HS-5 (cell line): ENCODE data around the gene RRP7A.
"Not testable (repeated sequence)": the region's sequence is repeated elsewhere in the genome, so short reads cannot be mapped to it uniquely, and the experiment has no call there.

ENCODE experiments used
- DNase-seq: peaks from one replicate; pipeline ENCODE4 v3.0.0-alpha.2; 2012; ENCODE audit warnings: low read depth

The RRP7A gene, protein sequence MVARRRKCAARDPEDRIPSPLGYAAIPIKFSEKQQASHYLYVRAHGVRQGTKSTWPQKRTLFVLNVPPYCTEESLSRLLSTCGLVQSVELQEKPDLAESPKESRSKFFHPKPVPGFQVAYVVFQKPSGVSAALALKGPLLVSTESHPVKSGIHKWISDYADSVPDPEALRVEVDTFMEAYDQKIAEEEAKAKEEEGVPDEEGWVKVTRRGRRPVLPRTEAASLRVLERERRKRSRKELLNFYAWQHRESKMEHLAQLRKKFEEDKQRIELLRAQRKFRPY

DNA sequence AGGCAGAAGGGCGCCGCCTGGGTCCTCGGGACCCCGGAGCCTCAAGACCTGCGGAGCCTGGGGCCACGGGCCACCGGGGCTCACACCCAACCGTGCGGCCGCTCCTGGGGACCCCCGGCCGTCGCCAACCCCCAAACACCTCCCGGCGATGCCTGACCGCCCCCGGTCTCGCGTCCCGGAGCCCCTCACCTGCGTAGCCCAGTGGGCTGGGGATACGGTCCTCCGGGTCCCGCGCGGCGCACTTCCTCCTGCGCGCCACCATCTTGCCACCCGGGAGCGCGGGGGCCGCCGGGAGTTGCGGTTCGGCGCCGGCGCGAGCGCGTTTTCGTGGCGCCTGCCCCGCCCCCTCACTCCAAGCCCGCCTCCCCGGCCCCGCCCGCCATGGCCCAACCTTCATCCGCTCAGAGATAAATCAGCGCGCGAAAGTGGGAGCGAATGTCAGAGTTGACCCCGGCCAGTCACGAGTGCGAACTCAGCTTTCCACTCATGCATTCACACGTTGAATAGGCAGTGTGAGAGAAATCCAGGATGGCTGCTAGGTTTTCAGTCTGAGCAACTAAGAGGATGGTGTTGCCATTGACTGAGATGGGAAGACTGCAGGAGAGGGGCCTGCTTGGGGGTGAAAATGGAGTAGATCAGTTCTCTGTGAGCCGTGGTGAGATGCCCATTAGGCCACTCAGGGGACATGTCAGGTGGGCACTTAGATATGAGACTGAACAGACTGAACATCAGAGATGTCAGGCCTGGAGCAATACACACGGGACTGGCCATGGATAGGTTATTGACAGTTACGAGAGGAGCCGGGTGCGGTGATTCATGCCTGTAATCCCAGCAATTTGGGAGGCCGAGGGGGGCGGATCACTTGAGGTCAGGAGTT, at the start of gene RRP7A:
Gene RRP7A (minus strand): TSS at position 272 of the 877 bp plus-strand sequence. CDS start 10 bp downstream, at position 262.
- DNase-seq = peak; percentile 23

DNA sequence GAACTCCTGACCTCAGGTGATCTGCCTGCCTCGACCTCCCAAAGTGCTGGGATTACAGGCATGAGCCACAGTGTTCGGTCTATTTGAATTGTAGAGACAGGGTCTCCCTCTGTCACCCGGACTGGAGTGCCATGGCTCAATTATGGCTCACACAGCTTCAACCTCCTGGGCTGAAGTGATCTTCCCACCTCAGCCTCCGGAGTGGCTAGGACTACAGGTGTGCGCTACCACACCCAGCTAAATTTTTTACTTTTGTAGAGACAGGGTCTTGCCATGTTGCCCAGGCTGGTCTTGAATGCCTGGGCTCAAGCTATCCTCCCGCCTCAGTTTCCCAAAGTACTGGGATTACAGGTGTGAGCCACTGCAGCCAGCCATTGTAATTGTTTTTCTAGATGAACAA, 48.4 kb upstream of the RRP7A start:
- DNase-seq = not testable (repeated sequence)

DNA sequence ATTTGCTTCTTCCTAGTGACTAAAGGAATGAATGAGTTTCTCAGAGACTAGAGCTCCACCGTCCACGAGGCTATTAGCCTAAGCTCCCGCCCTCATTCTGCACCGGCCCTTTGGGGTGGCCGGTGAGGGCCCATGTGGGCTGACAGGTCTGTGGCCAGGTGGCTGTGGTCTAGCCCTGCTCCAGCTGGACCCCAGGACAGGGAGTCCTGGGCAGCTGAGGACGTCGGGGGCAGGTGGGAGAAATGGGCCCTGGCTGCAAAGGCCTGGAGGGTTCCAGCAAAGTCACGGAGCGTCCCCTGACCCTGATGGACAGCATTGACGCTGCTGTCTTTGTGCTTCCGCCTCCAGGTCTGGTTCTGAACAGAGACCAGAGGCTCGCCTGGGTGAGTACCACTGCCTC, 46.4 kb upstream of the RRP7A start:
- no peak for DNase-seq

DNA sequence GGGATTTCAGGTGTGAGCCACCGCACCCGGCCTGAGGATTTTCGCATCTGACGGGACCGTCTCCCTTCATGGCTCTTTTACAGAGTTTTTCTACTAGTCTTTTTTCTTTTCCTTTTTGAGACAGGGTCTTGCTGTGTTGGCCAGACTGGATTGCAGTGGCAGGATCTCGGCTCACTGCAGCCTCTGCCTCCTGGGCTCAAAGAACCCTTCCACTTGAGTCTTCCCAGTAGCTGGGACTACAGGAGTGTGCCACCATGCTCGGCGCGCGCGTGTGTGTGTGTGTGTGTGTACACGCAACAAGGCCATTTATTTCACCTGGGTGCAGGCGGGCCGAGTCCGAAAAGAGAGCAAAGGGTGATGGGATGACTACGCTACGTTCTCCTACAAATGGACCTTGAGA, 45.1 kb upstream of the RRP7A start:
- DNase-seq = no peak

DNA sequence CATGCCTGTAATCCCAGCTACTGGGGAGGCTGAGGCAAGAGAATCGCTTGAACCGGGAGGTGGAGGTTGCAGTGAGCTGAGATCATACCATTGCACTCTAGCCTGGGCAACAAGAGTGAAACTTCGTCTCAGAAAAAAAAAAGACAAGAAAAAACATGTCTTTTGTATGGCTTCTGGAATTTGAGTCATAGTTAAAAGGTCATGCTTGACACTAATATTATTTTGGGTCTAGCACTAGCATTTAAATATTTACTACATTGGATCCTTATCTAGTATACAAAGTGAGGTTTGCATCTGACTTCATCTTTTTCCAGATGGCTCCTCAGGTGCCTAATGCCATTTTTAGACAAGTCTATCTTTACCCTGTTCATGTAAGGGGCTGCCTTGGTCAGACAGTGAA, 44.3 kb upstream of the RRP7A start:
- DNase-seq = not testable (repeated sequence)

DNA sequence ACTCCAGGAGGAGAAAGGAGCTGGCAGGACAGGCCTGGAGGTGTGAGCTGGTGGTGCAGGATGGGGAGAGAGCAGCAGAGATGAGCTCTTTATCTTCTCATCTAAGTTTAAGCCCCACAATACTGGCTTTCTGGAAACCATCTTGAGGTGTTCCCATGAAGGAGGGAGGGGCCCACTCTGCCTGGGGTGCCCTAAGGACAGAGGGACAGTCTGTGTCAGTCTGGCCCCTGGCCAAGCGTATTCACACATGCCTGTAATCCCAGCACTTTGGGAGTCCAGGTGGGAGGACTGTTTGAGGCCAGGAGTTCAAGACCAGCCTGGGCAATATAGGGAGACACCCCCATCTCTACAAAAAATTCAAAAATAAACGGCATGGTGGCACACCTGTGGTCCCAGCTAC, 43.1 kb upstream of the RRP7A start:
- DNase-seq = no peak

DNA sequence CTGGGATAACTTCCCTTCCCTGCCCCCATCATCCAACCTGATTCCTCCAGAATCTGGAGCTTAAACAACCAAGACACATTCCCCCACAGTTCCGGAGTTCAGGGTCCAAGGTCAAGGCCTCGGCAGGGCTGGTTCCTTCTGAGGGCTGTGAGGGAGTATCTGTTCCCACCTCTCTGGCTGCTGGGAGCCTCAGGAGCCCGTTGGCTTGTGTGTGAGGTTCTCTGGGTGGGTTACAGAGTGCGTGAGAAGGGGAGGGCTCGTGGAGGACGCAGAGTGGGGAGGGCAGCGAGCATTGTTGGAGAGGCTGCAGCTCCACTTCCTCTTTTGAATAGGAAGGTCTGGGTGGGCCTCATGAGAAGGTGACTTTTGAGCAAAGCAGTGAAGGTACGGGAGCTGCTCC, 42.7 kb upstream of the RRP7A start:
- no peak for DNase-seq

DNA sequence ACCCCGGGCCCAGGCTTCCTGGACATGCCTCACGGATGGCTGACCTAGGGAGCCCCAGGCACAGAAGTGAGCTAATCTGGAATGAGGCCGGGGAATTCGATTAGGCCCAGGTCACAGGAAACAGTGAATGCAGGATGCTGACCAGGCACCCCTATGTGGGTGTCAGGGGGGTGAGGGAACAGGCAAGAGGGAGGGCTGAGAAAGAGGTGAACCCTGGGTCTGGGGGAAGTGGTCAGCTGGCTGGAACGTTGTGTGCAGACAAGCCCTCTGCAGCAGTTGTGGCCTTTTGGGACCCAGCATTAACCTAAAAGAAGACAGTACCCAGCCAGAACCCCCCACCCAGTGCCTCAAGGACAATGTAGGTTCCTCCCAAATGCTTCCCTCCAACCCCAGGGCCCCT, 42.3 kb upstream of the RRP7A start:
- DNase-seq = no peak

DNA sequence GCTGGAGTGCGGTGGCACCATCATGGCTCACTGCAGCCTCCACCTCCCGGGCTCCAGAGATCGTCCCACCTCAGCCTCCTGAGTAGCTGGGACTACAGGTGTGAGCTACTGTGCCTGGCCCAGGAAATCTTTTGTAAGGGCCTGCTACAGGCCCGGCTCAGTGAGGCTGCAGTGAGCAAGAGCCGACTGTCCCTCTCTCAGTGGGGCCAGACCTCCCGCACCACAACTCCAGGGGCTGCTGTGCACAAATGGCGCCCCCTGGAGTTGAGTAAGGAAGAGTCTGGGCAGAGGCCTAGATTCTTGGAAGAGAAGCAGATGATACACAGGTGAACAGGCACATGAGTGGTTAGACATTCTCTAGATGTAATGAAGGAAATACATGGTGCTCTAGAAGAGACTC, 41.2 kb upstream of the RRP7A start:
- DNase-seq = no peak

DNA sequence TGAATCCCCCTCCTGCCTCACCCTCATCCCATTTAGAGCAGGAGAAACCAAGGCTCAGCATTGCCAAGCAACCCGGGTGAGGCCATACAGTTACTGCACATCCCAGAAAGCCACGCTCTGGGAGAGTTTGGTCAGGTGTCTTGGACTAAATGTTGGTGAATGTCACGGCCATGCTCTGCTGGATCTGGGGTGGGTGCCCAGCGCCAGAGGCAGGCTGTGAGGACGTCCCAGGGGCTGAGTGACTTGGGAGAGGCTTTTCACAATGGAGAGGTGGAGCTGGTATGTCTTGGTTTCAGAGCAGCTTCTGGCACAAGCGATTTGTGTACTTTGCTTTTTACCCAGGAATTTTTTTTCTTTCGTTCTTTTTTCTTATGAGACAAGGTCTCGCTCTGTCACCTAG, 40.8 kb upstream of the RRP7A start:
- DNase-seq = no peak

DNA sequence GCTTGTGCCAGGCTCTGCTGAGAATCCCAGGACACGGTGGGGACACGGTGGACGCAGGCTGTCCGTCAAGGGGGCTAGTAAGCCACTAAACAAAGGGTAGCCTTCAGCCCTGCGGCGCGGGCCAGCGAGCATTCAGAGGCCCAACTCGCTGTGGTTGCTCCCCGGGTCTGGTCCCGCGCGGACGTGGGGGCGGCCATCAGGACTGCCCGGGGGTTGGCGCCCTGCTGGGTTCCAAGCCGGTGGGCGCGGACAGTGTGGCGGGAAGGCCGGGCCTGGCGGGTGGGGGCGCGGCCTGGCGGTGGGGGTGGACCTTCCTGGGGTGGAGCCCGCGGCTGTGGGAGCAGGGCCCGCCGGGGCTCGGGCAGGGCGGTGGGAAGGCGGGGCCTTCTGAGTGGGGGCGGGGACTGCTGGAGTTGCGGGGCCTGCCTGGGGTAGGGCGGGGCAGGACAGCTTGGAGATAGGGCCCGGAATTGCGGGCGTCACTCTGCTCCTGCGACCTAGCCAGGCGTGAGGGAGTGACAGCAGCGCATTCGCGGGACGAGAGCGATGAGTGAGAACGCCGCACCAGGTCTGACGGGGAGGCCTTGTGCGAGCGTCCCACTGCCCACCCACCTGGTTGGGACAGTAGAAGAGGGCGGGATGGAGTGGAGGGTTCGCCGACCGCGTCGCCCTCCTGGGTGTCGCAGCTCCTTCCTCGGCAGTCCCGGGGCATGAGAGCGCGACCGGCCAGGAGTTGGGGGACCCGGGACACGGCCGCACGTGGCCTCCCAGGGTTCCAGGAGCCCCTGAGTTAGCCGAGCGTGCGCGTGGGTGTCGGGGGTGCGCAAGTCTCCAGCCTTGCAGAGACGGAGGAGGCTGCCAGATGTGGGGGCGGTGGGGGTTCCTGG, 34.1 kb upstream of the RRP7A start, which contains the start of gene SERHL2:
Gene SERHL2 (plus strand): TSS at position 482 of the 887 bp plus-strand sequence. CDS start 65 bp downstream, at position 547.
- peak; percentile 22 for DNase-seq

DNA sequence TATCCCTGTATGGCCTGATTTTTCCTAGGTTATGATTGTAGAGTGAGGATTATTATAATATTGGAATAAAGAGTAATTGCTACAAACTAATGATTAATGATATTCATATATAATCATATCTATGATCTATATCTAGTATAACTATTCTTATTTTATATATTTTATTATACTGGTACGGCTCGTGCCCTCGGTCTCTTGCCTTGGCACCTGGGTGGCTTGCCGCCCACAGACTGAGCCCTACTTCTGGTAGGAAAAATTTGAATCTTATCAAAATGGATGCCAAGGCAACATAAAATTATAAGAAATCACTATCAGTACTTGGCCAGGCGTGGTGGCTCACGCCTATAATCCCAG, 32.7 kb upstream of the RRP7A start:
- DNase-seq = not testable (repeated sequence)

DNA sequence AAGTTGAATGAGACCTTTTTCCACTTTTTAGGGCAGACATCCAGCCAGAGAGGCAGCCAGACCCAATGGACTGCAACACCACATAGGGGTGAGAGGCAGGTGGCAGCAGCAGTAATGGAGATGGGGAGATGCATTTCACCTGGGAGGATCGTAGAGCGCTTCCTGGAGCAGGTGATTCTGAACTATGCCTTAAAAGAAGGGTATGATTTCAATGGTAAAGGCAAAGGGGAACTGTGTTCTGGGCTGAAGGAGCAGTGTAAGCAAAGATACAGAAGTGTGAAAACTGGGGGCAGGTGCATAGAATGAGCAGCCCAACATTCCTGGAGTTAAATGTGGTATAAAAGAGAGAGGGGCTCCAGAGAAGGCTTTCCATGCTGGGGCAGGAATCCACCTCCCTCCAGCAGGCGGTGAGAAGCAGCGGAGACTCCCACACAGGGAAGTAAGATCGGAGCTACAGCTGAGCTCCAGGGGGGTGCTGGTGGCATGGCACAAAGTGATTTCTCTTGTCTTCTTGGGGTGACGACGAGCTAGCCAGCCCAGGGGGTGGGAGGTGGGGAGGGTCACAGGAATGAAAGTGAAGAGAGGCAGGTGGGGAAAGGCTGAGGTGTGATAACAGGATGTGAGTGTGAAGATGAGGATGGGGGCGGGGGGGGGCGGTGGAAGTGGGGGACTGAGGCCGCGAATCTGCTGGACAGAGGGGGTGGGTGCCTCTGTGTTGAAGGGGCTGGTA, 29.9 kb upstream of the RRP7A start:
- no peak for DNase-seq

DNA sequence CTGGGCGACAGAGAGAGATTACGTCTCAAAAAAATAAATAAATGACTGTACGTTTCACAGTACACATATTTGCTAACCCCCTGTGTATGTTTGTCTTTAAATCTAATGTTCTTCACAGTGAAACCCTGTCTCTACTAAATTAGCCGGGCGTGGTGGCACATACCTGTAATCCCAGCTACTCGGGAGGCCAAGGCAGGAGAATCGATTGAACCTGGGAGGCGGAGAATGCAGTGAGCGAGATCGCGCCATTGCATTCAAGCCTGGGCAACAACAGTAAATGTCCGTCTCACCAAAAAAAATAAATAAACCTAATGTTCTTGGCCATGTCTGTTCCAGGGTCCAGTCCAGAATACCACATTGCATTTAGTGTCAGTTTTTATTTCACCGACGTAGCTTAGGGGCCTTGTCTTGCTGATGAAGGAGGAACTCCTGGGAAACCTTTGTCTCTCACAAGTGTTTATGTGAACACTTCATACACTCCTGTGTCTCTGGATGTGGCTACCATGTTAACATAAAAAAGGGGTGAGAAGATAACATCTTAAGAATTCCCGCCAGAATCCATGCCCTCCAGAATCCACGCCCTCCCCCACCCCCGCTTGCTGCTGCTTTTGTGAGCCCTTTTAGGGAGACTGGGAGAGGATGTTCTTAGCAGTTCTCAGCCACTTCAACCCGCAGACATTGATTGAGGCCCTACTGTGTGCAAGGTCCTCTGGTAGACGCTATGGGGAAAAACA, 29.2 kb upstream of the RRP7A start:
- DNase-seq = no peak

DNA sequence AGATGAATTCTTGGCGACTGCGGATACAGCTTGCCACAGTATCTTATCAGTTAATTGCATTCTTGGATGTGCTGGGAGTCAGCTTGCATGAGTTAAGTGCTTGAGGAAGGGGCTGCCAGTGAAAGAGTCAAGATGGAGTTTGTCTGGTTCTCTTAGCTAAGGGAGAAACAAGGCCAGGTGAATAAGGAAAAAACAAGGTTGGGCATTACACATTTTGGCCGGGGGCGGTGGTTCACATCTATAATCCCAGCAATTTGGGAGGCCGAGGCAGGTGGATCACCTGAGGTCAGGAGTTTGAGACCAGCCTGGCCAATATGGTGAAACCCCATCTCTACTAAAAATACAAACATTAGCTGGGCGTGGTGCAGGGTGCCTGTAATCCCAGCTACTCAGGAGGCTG, 28.5 kb upstream of the RRP7A start:
- DNase-seq = not testable (repeated sequence)

DNA sequence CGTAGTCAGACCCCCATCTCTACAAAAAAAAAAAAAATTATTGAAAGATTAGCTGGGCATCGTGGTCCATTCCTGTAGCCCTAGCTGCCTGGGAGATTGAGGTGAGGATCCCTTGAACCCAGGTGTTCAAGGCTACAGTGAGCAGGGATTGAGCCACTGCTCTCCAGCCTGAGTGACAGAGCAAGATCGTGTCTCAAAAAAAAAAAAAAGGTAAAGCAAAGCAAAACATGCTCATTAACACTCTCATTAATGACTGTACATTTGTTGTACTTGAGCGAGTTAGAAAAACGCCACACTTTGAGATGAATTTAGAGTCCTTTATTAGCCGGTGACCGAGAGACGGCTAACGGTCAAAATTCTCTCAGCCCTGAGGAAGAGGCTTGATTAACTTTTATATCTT, 28.0 kb upstream of the RRP7A start:
- DNase-seq = no peak

DNA sequence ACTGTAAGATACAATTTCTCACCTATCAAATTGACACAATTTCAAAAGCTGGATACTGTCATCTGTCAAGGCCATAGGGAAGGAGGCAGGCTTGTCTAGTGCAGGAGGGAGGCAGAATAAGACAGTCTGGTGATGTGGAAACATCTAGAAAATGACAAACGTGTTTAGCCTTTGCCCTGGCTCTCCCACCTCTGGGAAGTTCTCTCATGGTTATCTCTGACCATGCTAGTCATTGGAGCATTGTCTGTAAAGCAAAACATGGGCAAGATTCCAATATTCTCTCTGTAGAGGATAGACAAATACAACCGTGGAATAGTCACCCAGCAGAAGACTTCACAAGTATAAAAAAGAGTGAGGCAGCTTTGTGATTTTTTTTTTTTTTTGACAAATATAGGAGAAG, 25.1 kb upstream of the RRP7A start:
- no peak for DNase-seq

DNA sequence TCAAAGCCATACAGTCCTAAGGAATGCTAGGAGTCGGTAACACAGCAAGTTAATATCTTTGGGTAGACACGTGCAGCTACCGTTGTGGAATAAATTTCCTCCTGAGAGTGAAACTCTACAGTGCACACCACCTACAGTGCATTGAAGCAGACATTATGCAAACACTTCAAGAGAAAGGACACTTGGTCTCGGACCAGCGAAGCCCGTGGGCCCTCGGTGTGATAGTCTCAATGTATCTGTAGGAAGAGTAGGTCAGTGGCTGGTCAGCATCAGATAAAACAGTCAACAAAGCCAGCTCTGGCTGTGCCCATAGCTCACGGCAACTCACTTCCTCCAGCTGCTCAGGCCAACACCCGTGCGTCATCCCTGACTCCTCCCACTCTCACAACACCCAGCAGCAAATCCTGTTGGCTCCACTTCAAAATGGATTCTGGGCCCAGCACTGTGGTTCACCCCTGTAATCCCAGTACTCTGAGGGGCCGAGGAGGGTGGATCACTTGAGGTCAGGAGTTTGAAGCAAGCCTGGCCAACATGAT, 19.7 kb upstream of the RRP7A start:
- DNase-seq = not testable (repeated sequence)

DNA sequence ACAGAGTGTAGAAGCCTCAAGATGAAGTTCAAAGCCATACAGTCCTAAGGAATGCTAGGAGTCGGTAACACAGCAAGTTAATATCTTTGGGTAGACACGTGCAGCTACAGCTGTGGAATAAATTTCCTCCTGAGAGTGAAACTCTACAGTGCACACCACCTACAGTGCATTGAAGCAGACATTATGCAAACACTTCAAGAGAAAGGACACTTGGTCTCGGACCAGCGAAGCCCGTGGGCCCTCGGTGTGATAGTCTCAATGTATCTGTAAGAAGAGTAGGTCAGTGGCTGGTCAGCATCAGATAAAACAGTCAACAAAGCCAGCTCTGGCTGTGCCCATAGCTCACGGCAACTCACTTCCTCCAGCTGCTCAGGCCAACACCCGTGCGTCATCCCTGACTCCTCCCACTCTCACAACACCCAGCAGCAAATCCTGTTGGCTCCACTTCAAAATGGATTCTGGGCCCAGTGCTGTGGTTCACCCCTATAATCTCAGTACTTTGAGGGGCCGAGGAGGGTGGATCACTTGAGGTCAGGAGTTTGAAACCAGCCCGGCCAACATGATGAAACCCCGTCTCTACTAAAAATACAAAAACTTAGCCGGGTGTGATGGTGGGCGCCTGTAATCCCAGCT, 17.7 kb upstream of the RRP7A start:
- not testable (repeated sequence) for DNase-seq

DNA sequence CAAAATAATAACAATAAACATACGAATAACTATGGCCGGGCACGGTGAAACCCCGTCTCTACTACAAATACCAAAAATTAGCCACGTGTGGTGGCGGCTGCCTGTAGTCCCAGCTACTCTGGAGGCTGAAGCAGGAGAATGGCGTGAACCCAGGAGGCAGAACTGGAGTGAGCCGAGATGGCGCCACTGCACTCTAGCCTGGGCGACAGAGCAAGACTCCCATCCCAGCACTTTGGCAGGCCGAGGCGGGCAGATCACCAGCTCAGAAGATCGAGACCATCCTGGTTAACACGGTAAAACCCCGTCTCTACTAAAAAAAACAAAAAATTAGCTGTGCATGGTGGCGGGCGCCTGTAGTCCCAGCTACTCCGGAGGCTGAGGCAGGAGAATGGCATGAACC, 17.0 kb upstream of the RRP7A start:
- DNase-seq = not testable (repeated sequence)
